GM21825 (cell line): ENCODE results near the gene PRR20E.
"Not testable (repeated sequence)": the region's sequence is repeated elsewhere in the genome, so short reads cannot be mapped to it uniquely, and the experiment has no call there.

Experiments
- ATAC-seq: cut with Tn5 transposase; IDR thresholded peaks from one replicate; pipeline ENCODE4 v1.9.1; 2021; ENCODE audit warnings: mild to moderate bottlenecking, moderate library complexity; ENCODE audit not compliant: unreplicated experiment

The PRR20E gene

GRCh38 chr13:57166897-57167296 is at the start of gene PRR20E:
PRR20E (plus strand) TSS chr13:57167197; CDS start chr13:57167584, 387 bp downstream.
- not testable (repeated sequence) for ATAC-seq

GRCh38 chr13:57123681-57124080 is 43.3 kb upstream of the PRR20E start:
- no peak for ATAC-seq

GRCh38 chr13:57128909-57129308 is 38.1 kb upstream of the PRR20E start:
- no peak for ATAC-seq

GRCh38 chr13:57136093-57136492 is 30.9 kb upstream of the PRR20E start:
- ATAC-seq: no peak

GRCh38 chr13:57137585-57137984 is 29.4 kb upstream of the PRR20E start:
- no peak for ATAC-seq

- no peak for ATAC-seq
These were observed 28.0 kb upstream of the PRR20E start for GRCh38 chr13:57138988-57139387.

- ATAC-seq: not testable (repeated sequence)
These were observed 27.2 kb upstream of the PRR20E start for GRCh38 chr13:57139781-57140180.

GRCh38 chr13:57140235-57140968 is 26.6 kb upstream of the PRR20E start, which contains the start of gene PRR20A:
PRR20A (plus strand) TSS chr13:57140918; CDS start chr13:57141305, 387 bp downstream.
- ATAC-seq: not testable (repeated sequence)

- not testable (repeated sequence) for ATAC-seq
These were observed 19.8 kb upstream of the PRR20E start, which contains the start of gene PRR20B for GRCh38 chr13:57147188-57147587. PRR20B (plus strand) TSS chr13:57147488; CDS start chr13:57147875, 387 bp downstream.

- ATAC-seq: not testable (repeated sequence)
These were observed 18.9 kb upstream of the PRR20E start for GRCh38 chr13:57148106-57148505.

GRCh38 chr13:57153761-57154160 is 13.2 kb upstream of the PRR20E start, which contains the start of gene PRR20C:
PRR20C (plus strand) TSS chr13:57154061; CDS start chr13:57154448, 387 bp downstream.
- not testable (repeated sequence) for ATAC-seq

- ATAC-seq: not testable (repeated sequence)
These were observed 6.7 kb upstream of the PRR20E start, which contains the start of gene PRR20D for GRCh38 chr13:57160332-57160731. PRR20D (plus strand) TSS chr13:57160632; CDS start chr13:57161019, 387 bp downstream.

GRCh38 chr13:57191667-57192066 is 24.7 kb downstream of the PRR20E start:
- no peak for ATAC-seq

- no peak for ATAC-seq
These were observed 46.0 kb downstream of the PRR20E start for GRCh38 chr13:57212989-57213388.
